ENCODE data around the gene TSPAN14. TPM values are rescaled to one million over a fixed set of nuclear protein-coding genes. Genes with fewer than 3 reads are reported as not detected.
A peak's percentile ranks its signal among the peaks of the same experiment; 100 is the strongest.

Gene TSPAN14
- total RNA-seq, 4 donors from 2014 or later = 18.9 to 72.9 (median 55.8) TPM

- DNase-seq = peak; percentile 66
- intact Hi-C loops (cut with DNase I; ENCODE audit: low total_unique reads) (no loop called here), in situ Hi-C loops (cut with MboI; ENCODE audit: low pct_ligation_motif_present in 1 of 4, low pct_unique_long_range_greater_than_20kb in 1 of 4, low sequenced_read_pairs in 3 of 4) (no loop called here)
- Histone ChIP-seq H3K27me3 (no peaks in the 10 kb centered on the region), H3K4me3 (no peak overlapping the region), H3K9me3 (no peaks in the 10 kb centered on the region), H3K4me1 (peaks cover 0 to 30% (median 22%) of the 10 kb centered on the region in 4 donors), H3K36me3 (no peaks in the 10 kb centered on the region), H3K27ac (peak overlapping the region; percentile 4 to 59 (median 36))
- WGBS, 2 donors (ENCODE audit: low coverage in 1 of 2) = 10 to 27% methylated on average over 2 to 5 of the region's 5 CpGs
- TF ChIP-seq CTCF (IDR thresholded peaks at IDR 0.05) = peak in 1 of 5 experiments; percentile 19
- TF ChIP-seq POLR2A (IDR thresholded peaks at IDR 0.05) = no peak
- TF ChIP-seq EP300 (IDR thresholded peaks at IDR 0.05; ENCODE audit: low read depth) = no peak
- TF ChIP-seq POLR2AphosphoS5 (IDR thresholded peaks at IDR 0.05) = peak in 1 of 3 donors; percentile 14
Measured at GRCh38 chr10:80552151-80552646, 98.1 kb downstream of the TSPAN14 start.

GRCh38 chr10:80553436-80553835 is 99.3 kb downstream of the TSPAN14 start:
- Histone ChIP-seq H3K4me3 (no peak overlapping the region), H3K36me3 (no peaks in the 10 kb centered on the region), H3K9me3 (no peaks in the 10 kb centered on the region), H3K4me1 (peaks cover 0 to 30% (median 22%) of the 10 kb centered on the region in 4 donors), H3K27me3 (no peaks in the 10 kb centered on the region), H3K27ac (no peak overlapping the region)
- 60 to 82% methylated on average over 1 to 5 of the region's 5 CpGs for WGBS, 2 donors (ENCODE audit: low coverage in 1 of 2)
- no peak for DNase-seq
- intact Hi-C loops (cut with DNase I; ENCODE audit: low total_unique reads) (no loop called here), in situ Hi-C loops (cut with MboI; ENCODE audit: low pct_ligation_motif_present in 1 of 4, low pct_unique_long_range_greater_than_20kb in 1 of 4, low sequenced_read_pairs in 3 of 4) (no loop called here)
- TF ChIP-seq POLR2A (IDR thresholded peaks at IDR 0.05) (no peak), CTCF (IDR thresholded peaks at IDR 0.05) (no peak), EP300 (IDR thresholded peaks at IDR 0.05; ENCODE audit: low read depth) (no peak), POLR2AphosphoS5 (IDR thresholded peaks at IDR 0.05) (no peak)

- 75 to 100% methylated on average over 4 to 5 of the region's 5 CpGs for WGBS, 2 donors (ENCODE audit: low coverage in 1 of 2)
- no peaks in the 10 kb centered on the region for H3K9me3 ChIP-seq
- TF ChIP-seq POLR2AphosphoS5 (IDR thresholded peaks at IDR 0.05) (no peak), POLR2A (IDR thresholded peaks at IDR 0.05) (no peak), EP300 (IDR thresholded peaks at IDR 0.05; ENCODE audit: low read depth) (no peak), CTCF (IDR thresholded peaks at IDR 0.05) (no peak)
- no peaks in the 10 kb centered on the region for H3K36me3 ChIP-seq
- in situ Hi-C loops (cut with MboI; ENCODE audit: low pct_ligation_motif_present in 1 of 4, low pct_unique_long_range_greater_than_20kb in 1 of 4, low sequenced_read_pairs in 3 of 4) (no loop called here), intact Hi-C loops (cut with DNase I; ENCODE audit: low total_unique reads) (no loop called here)
- no peaks in the 10 kb centered on the region for H3K27me3 ChIP-seq
- H3K4me3 ChIP-seq = no peak overlapping the region
- H3K4me1 ChIP-seq = peaks cover 0 to 30% (median 22%) of the 10 kb centered on the region in 4 donors
- peak overlapping the region in 1 of 4 donors; percentile 2 for H3K27ac ChIP-seq
- DNase-seq = no peak
Measured at GRCh38 chr10:80554050-80554449, 99.9 kb downstream of the TSPAN14 start.

GRCh38 chr10:80555415-80555814 is 101.3 kb downstream of the TSPAN14 start:
- no peaks in the 10 kb centered on the region for H3K36me3 ChIP-seq
- intact Hi-C loops (cut with DNase I; ENCODE audit: low total_unique reads) (no loop called here), in situ Hi-C loops (cut with MboI; ENCODE audit: low pct_ligation_motif_present in 1 of 4, low pct_unique_long_range_greater_than_20kb in 1 of 4, low sequenced_read_pairs in 3 of 4) (no loop called here)
- H3K4me1 ChIP-seq = peaks cover 0 to 30% (median 22%) of the 10 kb centered on the region in 4 donors
- no peak overlapping the region for H3K27ac ChIP-seq
- TF ChIP-seq POLR2AphosphoS5 (IDR thresholded peaks at IDR 0.05) = no peak
- TF ChIP-seq EP300 (IDR thresholded peaks at IDR 0.05; ENCODE audit: low read depth) = no peak
- TF ChIP-seq POLR2A (IDR thresholded peaks at IDR 0.05) = no peak
- no peak for TF ChIP-seq CTCF (IDR thresholded peaks at IDR 0.05)
- no peaks in the 10 kb centered on the region for H3K9me3 ChIP-seq
- 71 to 75% methylated on average over 1 to 5 of the region's 5 CpGs for WGBS, 2 donors (ENCODE audit: low coverage in 1 of 2)
- no peak for DNase-seq
- H3K4me3 ChIP-seq = no peak overlapping the region
- H3K27me3 ChIP-seq = no peaks in the 10 kb centered on the region
